D721Med (cell line): ENCODE measurements around the gene GUCY1A2.

Experiments used
- DNase-seq: peaks from one replicate; pipeline ENCODE4 v3.0.0; 2011; ENCODE audit warnings: low spot score; ENCODE audit not compliant: insufficient read length
- FAIRE-seq: peaks from 2 replicates; lab custom pipeline; 2011; peaks lifted over from hg19 to GRCh38; lab: Jason Lieb, UNC
- TF ChIP-seq, protein P1 (sequence below): IDR thresholded peaks from 2 replicates; pipeline ENCODE4 v1.5.1; 2012; ENCODE audit warnings: mild to moderate bottlenecking, control low read depth; ENCODE audit not compliant: insufficient read depth; ENCODE audit errors: missing control alignments

The GUCY1A2 gene

GRCh38 chr11:106961048-106961447 lies 57.2 kb downstream of the GUCY1A2 start:
- FAIRE-seq = no peak
- no peak for DNase-seq
- TF ChIP-seq, protein P1, sequence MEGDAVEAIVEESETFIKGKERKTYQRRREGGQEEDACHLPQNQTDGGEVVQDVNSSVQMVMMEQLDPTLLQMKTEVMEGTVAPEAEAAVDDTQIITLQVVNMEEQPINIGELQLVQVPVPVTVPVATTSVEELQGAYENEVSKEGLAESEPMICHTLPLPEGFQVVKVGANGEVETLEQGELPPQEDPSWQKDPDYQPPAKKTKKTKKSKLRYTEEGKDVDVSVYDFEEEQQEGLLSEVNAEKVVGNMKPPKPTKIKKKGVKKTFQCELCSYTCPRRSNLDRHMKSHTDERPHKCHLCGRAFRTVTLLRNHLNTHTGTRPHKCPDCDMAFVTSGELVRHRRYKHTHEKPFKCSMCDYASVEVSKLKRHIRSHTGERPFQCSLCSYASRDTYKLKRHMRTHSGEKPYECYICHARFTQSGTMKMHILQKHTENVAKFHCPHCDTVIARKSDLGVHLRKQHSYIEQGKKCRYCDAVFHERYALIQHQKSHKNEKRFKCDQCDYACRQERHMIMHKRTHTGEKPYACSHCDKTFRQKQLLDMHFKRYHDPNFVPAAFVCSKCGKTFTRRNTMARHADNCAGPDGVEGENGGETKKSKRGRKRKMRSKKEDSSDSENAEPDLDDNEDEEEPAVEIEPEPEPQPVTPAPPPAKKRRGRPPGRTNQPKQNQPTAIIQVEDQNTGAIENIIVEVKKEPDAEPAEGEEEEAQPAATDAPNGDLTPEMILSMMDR = no peak

DNA sequence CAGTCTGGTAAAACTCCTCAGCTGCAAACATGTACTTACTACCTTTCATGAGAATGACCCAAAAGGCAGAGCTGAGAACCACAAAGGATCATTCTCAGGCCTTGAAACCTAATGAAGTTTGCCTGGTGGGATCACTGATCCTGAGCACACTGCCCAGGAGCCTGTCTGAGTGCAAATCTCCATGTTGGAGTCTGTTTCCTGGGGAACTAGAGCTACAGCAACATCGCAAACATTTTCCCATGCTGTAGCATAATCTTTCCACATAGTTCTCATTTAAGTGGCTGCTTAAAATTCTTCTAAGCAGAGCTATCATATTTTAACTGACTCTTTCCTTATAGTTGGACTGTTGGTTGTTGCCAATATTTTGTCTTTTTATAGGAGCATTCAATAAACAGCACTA lies 58.5 kb downstream of the GUCY1A2 start:
- DNase-seq (no peak), FAIRE-seq (no peak)
- TF ChIP-seq, protein P1 = no peak

- DNase-seq (no peak), FAIRE-seq (no peak)
- TF ChIP-seq, protein P1 = no peak
These were observed 58.9 kb downstream of the GUCY1A2 start for GRCh38 chr11:106959386-106959785.

DNA sequence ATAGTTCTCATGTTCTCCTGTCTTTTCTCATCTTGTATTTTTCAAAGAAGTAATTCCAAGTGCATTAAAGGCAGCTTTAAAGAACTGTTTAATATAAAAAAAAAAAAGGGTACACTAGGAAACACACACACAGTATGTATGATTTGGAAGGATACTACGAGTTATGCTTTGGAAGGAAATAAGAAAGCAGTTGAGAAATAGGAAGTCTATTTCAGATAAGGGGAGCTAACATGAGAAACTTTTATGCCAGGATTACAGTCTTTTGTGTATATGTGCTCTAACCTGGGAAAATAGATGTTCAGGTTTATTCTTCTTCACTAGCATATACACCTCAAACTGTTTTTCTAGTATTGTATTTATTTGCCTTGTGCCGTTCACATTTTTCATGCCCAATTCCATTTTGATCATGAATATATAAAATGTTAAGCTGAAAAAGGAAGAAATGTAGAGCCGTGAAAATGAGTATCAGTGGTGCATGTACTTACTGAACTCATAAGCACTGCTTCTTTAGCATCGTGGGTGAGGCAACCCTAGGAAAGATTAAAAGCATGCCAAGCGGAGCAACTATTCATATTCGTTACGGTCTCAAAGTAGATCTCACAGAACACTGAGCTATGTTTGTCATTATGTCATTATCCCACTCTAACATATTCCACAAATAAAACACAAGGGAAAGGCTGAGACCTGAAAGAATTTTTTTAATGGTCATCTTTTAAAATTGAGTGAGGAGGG lies 59.6 kb downstream of the GUCY1A2 start:
- DNase-seq (no peak), FAIRE-seq (no peak)
- TF ChIP-seq, protein P1 = no peak

DNA sequence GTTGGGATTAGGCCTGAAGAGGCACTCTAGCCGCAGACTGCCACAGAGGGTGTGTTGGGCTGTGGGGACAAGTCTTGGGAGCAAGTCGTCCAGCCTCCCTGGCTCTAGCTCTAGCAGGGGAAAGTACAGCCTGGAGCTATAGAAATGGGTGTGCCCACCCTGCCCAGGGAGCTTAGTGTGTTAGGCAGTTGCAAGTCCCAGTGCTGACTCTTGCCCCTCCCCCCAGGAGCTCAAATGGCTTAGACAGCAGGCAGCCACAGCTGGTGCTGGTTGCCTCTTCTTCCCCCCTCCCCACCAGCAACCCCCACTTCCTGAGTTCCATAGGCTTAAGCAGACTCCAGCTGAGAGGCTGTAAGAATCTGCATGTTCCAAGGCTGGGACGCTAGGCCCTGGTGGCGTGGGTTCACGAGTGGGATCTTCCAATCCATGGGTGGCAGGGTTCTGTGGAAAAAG lies 61.2 kb downstream of the GUCY1A2 start:
- TF ChIP-seq, protein P1 = no peak
- no peak for FAIRE-seq
- no peak for DNase-seq

DNA sequence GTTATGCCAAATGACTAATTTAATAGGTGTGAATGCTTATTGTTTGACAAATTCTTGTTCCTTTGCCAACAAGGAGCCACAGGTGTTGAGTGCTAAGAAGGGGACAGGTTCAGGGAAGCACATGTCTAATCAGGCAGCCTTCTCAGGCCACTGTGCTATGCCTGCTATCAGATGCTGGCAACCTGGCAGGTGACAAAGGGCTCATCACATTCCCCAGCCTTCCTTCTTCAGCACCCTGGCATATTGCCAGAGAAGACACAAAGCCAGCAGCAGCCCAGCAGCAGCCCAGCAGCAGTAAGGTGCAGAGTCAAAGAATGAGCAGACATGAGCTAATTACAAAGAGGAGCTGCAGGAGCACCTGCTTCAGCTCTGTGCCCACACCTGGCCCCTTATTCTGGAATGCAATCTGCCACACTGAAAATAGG lies 68.2 kb downstream of the GUCY1A2 start:
- no peak for FAIRE-seq
- no peak for DNase-seq

More for the DNA sequence above, 68.2 kb downstream of the GUCY1A2 start:
- TF ChIP-seq, protein P1 = no peak
